ENCODE results near the gene SLC25A23.

The SLC25A23 gene

GRCh38 chr19:6481541-6482342 is 22.1 kb upstream of the SLC25A23 start, which contains the start of gene DENND1C:
TSS of gene DENND1C (minus strand) at chr19:6481787. CDS start at chr19:6481695, 92 bp downstream.
- peak; percentile 52 for DNase-seq

DNA sequence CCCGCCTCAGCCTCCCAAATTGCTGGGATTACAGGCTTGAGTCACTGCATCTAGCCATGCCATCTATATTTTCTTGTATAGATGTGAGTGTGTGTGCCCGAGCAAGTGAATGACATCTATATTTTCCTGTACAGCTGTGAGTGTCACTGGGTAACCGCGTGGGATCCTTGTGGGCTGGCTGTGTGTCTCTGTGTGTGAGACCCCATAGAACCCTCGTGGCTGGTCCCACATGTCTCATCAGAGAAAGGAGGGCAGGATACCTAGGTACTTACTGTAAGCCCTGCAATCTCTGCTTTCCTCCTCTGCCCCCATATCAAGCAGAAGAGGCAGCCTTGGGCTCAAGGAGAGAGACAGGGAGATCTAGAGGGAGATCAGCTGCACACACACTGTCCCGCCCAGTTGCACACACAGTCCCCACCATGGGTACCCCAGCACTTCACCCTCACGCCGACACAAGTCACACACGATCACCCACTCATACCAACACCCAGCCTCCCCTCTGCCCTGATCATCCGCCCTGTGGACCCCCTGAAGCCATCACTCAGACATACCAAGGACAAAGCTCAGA is 21.3 kb upstream of the SLC25A23 start:
- DNase-seq = peak; percentile 34

DNA sequence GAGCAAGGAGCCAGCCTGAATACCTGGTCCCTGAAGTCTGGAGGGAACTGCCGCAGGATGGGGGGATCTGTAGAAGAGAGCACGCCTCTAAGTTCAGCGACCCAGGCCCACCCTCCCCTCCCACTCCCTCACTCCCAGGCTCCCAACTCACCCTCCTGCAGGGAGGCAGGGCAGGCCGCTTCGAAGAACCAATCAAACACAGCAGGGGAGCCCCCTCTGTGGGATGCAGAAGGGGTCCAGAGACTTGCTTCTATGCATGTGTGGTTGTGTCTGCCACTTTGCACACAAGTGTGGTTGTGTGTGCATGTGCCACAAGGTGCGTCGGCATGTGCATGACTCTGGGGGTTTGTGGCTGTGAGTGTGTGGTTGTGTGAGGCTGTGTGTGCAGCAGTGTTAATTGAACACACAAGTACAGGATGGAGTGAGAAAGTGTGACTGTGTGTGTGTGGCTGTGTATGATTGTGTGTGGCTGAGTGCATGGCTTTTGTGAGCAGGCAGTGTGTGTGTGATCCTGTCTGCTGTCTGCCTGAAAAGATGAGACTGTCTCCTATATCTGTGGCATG is 20.3 kb upstream of the SLC25A23 start:
- no peak for DNase-seq

DNA sequence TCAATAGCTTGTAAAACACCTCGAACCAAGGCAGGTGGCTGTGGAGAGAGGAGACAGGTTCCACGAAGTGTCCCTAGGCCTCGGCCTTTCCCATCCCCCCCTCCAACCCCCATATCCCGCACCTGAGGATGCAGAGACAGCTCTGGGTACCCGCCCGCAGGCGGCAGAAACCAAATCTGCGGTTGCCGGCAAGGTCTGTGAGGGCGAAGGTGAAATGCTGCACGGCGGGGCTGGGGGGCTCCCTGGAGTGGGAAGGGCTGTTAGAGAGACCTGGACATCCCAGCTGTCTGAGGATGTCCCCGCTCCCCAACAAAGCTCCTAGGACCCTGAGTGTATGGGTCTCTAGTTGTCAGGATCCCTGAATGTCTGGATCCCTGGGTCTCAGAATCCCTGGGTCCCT is 19.2 kb upstream of the SLC25A23 start:
- DNase-seq = no peak

DNA sequence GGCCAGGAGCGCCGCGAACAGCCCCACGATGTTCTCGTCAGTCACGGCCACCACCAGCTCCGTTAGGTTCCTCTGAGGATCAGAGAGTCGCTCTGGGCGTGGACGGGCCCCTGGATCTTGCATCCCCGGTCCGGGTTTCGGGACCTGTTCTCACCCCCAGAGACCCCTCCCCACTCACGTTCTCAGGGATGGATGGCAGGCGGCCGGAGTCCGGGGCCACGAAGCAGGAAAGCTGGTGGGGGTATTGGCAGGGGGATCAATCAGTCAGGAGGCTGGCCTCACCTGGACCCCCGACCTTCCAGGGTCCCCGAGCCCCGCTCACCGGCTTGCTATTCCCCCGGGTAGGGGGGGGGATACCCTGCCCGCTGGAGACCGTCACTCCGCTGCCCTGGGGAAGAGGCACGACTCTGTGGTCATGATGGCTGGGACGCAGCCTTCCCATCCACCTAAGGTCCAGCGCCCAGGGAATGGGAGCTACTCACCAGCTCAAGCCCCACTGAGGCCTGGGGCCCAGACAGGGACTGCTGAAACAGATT is 17.4 kb upstream of the SLC25A23 start:
- no peak for DNase-seq

DNA sequence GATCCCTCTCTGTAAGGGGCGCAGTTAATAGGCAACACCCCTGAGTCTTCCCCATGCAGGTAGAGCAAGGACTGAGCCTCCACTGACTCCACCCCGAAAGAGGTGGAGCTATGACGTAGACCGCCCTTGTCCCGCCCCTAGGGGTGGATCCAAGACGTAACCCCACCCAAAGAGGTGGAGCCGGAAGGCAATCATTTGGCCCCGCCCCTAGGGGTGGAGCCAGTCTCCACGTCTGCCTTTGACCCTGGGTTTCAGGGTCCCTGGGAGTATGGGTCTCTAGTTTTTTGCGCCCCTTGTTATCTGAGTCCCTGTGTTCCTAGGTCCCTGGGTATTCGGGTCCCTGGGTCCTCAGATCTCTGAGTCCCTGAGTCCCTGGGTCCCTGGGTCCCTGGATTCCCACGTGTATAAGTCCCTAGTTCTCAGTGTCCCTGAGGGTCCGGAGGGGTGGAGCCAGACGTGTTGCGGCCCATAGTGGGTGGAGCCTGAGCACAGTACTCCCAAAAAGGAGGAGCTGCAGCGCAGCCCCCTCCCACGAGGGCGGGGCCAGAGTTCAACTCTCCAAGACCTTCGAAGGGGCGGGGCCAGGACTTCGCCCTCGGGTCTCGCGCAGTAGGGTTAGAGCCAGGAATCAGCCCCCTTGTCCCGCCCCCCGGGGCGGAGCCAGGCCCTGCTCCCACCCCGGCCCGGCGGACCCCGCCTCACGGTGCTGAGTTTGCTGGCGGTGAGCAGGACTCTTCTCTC is 16.7 kb upstream of the SLC25A23 start:
- peak; percentile 43 for DNase-seq

DNA sequence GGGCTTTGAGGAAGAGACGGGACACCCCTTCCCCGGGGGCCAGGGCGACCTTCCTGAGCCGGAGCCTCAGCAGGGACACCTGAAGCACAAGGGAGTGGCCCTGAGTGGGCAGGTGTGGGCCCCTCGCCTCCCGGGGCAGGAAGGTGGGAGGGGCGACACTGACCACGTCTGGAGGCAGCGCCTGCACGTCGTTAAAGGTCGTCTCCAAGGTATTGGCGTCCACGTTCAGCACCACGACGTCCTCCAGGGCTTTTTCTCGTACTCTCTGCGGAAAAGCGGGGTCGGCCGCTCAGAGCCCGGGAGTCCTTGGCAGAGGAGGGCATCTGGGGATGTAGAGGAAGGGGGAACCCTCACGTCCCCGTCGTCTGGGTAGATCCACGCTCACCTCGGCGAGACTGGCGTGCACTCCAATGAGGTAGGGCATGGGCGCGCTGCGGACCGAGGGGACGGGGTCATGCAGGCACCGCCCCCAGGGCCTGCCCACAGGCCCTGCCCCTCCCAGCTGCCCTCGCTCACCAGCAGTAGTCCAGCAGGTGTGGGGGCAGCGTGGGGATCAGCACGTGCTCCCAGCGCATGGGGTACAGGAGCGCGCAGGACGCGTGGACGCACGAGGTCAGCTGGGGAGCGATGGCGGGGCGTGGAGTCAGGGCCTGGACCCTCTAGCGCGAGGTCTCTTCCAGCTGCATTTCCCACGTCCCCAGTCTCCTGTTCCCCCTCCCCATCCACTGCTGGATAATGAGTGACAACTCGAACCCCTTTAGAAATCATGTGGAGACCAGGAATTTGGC is 15.9 kb upstream of the SLC25A23 start:
- no peak for DNase-seq

DNA sequence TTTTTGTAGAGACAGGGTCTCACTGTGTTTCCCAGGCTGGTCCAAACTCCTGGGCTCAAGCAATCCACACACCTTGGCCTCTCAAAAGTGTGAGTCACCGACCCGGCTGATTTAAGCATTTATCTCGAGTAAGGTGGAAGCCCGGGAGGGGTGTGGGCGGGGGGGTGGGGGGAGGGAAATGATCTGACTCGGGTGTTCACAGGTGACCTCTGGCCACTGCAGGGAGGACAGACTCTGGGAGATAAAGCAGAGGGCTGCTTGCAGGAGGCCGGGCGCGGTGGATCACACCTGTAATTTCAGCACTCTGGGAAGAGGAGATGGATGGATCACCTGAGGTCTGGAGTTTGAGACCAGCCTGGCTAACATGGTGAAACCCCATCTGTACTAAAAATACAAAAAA is 14.1 kb upstream of the SLC25A23 start:
- no peak for DNase-seq

DNA sequence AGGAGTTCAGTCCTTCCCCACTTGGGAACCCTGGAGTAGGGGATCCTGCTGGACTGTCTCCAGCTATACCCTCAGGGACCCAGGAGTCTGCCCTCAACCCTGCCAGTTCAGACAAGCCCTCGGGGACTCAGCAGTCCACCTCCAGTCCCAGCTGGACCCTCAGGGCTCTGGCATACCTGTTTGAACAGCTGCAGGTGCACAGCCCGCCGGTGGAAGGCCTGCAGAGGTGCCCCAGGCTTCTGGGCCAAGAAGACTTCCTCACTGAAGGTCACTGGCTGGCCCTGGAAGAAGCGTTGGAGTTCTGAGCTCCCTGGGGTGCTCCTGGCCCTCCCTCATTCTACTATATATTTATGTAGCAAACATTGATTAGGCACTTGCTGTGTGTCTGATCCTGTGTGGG is 13.1 kb upstream of the SLC25A23 start:
- no peak for DNase-seq

- no peak for DNase-seq
Observed at GRCh38 chr19:6471076-6471475, 11.5 kb upstream of the SLC25A23 start.

GRCh38 chr19:6470173-6470572 is 10.6 kb upstream of the SLC25A23 start:
- no peak for DNase-seq

GRCh38 chr19:6467384-6467783 is 7.8 kb upstream of the SLC25A23 start:
- no peak for DNase-seq

DNA sequence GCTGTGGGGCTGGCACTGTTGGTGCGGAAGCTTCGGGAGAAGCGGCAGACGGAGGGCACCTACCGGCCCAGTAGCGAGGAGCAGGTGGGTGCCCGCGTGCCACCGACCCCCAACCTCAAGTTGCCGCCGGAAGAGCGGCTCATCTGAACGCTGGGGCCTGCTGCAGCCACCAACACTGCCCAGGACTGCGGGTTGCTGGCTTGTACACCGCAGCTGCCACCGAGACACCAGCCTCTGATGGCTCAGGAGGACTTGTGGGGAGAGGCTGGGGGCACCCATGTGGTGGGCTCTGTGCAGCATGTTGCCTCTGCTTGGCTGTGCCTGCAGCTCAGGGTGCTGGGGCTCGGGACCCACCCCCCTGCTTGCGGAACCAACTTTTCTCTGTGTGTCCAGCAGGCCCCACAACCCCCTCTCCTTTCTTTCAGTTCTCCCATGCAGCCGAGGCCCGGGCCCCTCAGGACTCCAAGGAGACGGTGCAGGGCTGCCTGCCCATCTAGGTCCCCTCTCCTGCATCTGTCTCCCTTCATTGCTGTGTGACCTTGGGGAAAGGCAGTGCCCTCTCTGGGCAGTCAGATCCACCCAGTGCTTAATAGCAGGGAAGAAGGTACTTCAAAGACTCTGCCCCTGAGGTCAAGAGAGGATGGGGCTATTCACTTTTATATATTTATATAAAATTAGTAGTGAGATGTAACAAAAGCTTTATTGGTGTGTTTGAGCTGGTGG is 7.1 kb upstream of the SLC25A23 start:
- DNase-seq = no peak

DNA sequence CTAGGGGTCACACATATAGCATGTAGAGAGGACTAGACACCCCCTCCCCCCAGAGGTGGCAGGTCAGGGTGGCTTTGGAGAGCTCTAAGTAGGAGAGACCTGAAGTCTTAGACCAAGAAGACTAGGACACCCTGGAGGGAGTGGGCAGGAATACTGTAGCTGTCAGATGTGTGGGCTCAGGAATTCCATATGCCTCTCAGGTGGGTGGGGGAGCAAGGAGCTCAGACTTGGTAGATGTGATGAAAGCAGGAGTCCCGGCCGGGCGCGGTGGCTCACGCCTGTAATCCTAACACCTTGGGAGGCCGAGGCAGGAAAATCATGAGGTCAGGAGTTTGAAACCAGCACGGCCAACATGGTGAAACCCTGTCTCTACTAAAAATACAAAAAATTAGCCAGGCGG is 6.1 kb upstream of the SLC25A23 start:
- DNase-seq = no peak

DNA sequence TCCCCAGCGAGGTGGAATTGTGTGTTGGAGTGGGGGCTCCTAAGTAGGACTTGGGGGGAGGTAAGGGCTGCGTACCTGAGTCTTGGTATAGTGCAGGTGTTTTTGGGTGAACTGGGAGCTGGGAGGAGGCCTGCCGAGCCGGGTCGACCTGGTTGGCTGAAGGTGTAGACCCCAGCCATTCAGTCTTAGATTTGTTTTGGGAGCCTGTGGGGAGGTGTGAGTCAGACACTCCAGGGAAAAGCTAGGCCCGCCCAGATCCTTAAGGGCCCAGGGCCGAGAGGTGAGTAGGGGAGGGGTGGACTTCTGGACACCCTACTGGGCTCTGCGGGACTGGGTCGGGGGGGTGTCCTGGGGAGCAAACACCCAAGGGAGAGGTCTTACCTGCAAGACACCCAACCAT is 5.4 kb upstream of the SLC25A23 start:
- DNase-seq = no peak

- peak; percentile 47 for DNase-seq
Observed at GRCh38 chr19:6464070-6464873, 4.7 kb upstream of the SLC25A23 start, which contains the start of gene CRB3. TSS of gene CRB3 (plus strand) at chr19:6464271. CDS start at chr19:6464702, 431 bp downstream.

GRCh38 chr19:6460099-6460884 is 700 bp upstream of the SLC25A23 start:
- DNase-seq = peak; percentile 92

DNA sequence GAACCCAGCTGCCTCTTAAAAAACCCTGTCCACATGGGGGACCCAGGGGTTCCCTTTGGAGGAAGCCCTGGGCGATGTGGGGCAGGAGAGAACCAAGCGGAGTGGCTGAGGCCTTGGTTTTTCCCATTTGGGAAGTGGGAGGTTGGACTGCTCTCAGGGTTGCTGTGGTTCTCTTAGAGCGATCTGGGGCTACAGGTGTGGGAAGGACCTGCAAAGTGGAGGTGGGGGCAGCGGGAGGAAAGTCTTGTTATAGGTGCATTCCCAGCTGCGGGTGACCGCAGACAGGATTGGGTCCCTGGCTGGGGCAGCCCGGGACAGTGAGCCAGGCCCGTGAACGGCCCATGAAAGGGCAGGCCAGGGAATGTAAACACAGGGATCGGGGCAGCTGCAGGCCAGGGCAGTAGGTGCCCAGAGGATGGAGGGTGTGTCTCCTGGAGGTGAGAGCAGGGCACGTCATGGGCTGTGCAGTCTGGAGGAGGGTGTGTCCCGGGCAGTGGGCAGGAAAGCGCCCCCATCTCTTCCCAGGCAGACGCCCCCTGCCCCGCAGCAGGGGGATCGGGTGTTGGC is 814 bp downstream of the SLC25A23 start:
- DNase-seq = no peak

DNA sequence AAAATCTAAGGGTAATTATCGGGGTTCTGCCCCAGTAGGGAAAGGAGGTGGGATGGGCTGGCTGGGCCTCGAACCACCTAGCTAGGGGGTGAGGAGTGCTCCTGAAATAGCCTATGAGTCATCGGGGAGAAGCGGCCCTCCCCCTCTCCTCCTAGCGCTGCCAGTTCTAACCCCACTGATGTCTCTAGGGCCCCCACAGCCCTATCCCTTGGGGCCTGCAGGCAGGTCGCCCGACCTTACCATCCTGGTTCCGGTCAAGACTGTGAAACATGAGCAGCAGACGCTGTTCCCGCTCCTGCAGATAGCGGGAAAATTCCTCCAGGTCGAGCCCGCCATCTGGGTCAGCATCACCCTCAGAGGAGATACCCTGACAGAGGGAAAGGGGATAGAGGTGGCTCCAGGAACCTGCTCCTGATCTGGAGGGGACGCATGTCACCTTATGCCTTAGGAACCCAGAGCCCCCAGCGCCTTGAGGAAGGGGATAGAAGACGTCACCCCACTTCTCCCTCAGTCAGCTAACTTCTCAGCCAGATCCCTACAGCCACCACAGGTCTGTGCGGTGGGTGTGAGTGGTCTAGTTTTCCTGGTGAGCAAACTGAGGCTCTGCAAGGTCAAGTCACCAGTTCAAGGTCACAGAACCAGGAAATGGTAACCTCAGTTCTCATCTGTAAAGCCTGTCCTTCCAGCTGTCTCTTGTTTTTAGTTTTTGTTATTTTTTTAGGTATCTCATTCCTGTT is 1.5 kb downstream of the SLC25A23 start:
- no peak for DNase-seq

Data from activated T-cell treated with anti-CD3 and anti-CD28 coated beads for 4 hours (primary cell).